ENCODE measurements around the gene TNS1. TPM values are rescaled to one million over a fixed set of nuclear protein-coding genes. Genes with fewer than 3 reads are reported as not detected.
A peak's percentile ranks its signal among the peaks of the same experiment; 100 is the strongest.

Gene TNS1
- polyA plus RNA-seq, 4 donors, result 57.5 to 82.9 (median 63.6) TPM

DNA sequence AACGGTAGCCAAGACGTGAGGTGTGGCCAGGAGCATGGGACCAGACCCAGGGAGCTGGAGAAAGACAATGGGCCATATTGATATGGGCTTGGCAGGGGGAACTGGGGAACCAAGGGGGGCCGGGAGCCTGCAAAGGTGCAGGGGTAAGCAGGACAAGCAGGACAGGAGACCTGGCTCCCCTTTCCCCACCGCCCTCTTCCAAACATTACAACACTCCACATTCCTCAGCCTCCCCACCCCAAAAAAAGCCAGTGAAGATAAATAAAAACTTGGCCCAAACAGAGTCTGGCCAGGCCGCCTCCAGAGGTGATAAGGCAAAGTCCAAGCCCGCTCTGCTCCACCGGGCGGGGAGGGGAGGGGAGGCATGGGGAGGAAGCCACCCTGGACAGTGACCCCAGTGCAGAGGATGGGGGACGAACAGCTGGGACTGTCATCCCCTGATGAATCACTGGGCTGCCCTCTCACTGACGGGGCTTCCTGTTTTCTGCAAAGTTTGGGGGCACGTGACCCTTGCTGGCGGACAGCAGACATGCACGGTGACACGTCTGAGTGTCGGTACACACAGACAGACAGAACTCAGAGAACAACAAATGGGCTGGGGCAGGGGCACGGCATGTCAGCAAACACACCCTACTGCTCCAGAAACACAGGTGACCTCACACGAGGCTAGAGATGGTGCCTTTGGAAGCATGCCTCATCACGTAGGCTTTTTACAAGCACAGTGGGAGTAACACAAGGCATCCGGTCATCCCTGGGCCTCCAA lies 100.2 kb downstream of the TNS1 start:
- peak in 1 of 4 donors; percentile 59 for DNase-seq (ENCODE audit: low read depth in 4 of 4, low spot score in 3 of 4)

GRCh38 chr2:217901835-217902378 lies 100.9 kb downstream of the TNS1 start:
- no peak for DNase-seq (ENCODE audit: low read depth in 4 of 4, low spot score in 3 of 4)

GRCh38 chr2:217901400-217901799 lies 101.4 kb downstream of the TNS1 start:
- DNase-seq (ENCODE audit: low read depth in 4 of 4, low spot score in 3 of 4), result no peak

GRCh38 chr2:217900780-217901360 lies 101.9 kb downstream of the TNS1 start:
- no peak for DNase-seq (ENCODE audit: low read depth in 4 of 4, low spot score in 3 of 4)

DNA sequence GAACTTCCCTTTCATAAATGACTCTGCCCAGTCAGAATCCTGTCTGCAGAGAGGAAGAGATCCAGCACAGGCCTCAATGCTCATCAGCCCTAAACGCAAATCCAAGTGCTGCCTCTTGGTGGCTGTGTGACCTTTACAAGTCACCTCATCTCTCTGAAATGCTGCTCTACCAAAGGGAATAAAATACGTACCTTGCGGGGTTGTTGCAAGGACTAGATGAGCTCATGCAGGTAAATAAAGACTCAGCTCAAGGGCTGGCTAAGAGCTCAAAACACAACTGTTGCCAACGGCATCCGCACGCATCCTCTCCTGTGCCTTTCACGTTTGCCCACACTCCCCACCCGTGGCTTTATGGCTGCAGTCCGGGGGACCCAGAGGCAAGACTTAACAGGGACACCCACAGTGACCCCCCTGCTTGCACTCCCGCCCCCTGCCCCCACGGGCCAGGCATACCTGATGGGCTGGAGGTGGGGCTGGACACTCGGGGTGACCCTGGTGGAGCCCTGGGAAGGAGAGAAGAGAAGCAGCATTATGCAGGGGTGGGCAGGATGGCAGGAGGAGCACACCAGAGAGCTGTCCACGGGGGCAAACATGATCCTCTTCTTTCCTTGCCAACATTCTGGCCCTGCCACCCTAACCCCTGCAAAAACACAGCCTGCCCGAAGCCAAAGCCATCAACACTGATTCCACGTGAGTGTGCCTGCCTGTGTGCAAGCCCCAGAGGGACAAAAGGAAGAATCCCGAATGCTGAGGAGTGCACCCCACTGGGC lies 102.6 kb downstream of the TNS1 start:
- no peak for DNase-seq (ENCODE audit: low read depth in 4 of 4, low spot score in 3 of 4)

GRCh38 chr2:217899231-217900009 lies 103.4 kb downstream of the TNS1 start:
- DNase-seq (ENCODE audit: low read depth in 4 of 4, low spot score in 3 of 4), result no peak

DNA sequence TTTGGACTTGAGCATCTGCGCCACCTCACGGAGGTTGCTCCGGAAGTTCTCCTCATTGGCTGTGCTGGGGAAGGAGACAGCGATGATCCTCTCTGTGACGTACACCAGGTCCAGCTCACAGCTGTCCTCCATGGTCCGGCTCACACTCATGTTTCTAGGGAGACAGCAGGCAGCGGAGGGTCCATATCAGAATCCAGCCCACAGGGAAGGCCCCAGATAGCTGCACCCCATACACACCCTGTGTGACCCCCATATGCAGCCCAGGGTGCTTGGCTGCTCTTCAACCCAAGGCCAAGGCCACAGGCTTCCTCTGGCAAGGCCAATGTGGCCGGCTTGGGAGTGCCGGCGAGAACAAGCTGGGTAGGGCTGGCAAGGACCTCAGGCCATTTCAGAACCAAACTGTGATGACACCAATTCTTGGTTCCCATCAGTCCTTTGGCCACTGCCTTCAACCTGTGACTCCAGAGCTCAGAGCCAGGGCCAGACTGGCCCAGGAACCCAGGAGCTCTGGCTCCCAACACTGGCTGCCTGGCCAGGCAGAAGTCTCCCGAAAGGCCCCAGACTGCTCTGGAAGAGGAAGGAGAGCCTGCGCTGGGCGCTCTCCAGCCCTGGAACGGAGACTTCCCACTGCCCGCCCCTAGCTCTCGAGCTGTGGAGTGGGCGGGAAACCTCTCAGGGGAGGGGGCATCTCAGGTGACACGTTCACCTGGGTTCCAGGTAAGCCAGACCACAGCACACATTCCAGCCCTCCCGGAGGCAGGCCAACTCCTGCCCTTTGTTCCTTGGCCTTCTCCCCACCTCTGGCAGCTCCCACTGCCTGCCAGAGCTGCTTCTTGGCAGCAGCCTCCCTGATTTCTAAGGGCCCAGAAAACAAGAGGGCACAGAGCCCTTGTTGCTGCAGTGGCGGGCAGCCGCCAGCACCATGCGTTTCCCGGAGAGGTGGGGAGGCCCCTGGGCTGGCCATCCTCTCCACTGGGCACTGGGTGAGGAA lies 104.7 kb downstream of the TNS1 start:
- no peak for DNase-seq (ENCODE audit: low read depth in 4 of 4, low spot score in 3 of 4)

DNA sequence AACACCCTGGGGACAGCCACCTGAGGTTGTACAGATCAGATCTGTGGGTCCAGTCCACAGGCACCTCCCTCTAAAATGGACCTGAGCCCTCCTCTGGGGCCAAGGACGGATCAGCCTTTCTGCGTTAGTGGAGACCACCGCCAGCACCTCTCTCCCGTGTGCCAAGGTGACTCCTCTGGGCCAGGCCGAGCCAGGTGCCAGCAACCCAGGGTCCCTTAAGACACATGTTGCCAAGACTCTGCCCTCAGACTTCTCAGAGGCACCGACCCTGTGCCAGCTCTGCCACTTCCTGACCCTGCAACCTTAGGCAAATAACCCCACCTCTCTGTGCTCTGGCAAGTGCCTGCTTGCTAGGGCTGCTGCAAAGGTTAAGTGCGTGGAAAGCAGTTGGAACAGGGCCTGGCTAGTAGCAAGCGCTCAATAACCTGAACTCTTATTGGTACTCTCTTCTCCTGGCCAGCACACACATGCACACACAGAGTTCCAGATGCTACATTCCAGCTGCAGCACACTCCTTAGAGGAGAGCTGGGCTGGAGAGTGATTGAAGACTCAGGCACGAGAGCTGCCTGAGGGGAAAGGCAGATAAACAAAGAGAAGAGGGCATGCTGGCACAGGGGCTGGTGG lies 105.6 kb downstream of the TNS1 start:
- no peak for DNase-seq (ENCODE audit: low read depth in 4 of 4, low spot score in 3 of 4)

DNA sequence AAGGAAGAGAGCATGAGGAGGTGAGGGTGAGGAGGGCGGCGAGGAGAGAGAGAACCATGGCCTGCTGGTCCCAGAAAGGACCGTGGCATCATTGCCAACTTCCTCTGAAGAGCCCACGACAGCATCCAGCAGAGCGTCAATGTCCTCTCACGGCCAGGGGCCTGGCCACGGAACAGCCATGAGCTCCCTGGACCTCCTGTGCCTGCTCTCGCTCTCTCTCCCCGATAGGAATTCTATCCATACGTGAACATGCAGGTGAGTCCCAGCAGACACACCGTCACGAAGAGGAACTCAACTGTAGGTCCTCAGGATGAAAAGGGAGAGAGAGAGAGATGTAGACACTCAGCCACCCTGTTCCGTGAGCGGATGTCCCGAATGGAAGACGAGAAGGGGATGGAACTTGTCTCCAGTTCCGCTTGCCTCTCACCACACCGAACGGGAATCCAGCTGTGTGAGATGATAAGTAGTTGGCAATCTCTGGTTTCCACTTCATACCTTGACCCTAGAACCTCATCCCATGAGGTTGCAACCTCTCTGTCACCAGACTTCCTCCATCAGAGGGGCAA lies 107.6 kb downstream of the TNS1 start:
- DNase-seq (ENCODE audit: low read depth in 4 of 4, low spot score in 3 of 4), result no peak

DNA sequence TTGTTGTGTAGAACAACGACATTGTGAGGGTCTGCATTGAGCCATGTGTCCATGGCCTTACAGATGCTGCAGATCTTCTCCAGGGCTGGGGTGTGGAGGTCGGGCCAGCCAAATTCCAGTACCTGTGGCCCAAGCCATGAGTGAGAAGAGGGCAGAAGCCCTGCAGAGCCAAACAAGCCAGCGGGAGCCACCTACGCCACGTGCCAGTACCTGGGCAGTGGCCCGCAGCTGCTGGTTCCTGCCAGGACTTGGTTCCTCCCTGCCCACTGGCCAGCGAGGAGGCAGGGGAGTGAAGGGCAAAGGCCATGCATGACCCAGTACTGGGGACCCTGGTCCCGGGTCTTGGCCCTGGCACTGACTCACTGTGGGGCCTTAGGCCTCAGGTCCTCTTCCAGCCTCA lies 109.4 kb downstream of the TNS1 start:
- no peak for DNase-seq (ENCODE audit: low read depth in 4 of 4, low spot score in 3 of 4)

GRCh38 chr2:217892560-217892959 lies 110.2 kb downstream of the TNS1 start:
- DNase-seq (ENCODE audit: low read depth in 4 of 4, low spot score in 3 of 4), result no peak

GRCh38 chr2:217890445-217890844 lies 112.3 kb downstream of the TNS1 start:
- DNase-seq (ENCODE audit: low read depth in 4 of 4, low spot score in 3 of 4), result no peak

- DNase-seq (ENCODE audit: low read depth in 4 of 4, low spot score in 3 of 4), result no peak
Observed at GRCh38 chr2:217889656-217890055, 113.1 kb downstream of the TNS1 start.

DNA sequence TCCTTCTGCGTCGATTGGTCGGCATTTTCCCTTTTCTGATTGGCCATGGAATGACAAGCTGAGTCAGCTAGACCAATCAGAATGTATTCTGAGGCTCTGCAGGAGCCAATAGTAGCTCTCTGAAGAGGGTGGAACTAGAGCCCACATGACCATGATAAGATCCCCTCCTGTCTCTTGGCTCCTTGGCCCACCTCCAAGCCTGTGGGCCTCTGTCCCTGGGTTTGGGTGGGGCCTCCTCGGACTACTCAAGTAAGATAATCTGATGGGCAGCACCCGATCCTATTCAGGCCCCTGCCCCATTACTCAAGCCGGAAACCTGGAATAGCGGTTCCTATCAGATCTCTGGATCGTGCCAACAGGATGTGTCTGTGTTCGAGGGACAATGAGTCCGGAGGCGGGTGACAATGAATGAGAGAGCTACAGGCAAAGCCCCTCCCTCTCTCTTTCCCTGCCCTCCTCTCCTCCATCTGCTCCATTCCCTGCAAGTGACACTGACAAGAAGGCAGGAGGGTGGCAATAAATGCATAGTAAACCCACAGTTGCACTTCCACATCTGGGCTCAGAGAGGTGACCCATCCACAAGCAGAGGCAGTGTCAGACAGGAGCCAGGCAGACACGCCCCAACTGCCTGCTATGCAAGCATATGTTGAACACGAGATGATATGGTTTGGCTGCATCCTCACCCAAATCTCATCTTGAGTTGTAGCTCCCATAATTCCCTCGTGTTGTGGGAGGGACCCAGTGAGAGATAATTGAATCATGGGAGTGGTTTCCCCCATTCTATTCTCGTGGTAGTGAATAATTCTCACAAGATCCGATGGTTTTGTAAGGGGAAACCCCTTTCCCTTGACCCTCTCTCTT lies 114.7 kb downstream of the TNS1 start:
- DNase-seq (ENCODE audit: low read depth in 4 of 4, low spot score in 3 of 4), result no peak

DNA sequence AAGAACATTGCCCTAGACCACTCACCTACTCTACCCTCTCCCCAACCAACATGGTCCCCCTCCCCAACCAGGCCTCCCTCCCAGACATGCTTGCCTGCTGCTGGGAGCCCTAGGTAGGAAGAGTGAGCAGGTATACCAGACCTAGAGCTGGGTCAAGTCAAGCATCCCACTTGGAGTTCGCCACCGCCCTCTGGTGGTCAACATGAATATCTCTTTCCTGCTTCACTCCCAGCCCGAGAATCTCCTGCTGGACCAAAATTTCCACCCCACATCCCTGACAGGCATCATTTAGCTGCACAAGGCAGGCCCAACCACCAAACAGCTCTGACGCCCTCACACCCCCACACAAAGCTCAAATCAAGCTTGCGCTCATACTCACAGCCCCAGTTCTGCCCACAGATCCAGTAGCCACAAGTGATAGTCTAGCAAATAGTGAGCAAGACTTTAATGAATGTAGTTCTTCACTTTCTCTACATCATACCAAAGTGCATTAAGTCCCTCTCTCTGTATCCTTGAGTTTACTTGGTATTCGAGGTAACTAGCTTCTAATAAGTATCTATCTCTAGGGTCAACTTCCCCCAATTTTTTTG lies 116.0 kb downstream of the TNS1 start:
- peak in 1 of 4 donors; percentile 56 for DNase-seq (ENCODE audit: low read depth in 4 of 4, low spot score in 3 of 4)

- no peak for DNase-seq (ENCODE audit: low read depth in 4 of 4, low spot score in 3 of 4)
Observed at GRCh38 chr2:217886091-217886490, 116.7 kb downstream of the TNS1 start.

DNA sequence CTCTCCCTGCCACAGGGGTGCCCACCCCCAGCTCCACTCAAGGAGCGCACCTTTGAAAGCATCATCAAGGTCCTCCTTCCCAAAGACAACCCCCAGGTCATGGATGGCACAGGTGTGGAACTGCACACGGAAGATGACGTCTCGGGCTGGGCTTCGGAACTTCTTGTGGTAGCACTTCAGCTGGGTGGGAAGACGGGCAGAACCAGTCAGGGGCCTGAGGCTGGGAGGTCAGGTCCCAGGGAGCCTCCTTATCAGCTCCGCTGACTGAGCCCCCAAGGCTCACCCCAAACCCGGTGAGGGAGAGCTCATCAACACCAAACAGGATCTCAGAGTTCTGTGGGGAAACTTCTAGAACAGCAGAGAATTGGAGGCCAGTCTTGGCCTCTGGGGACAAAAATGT lies 117.8 kb downstream of the TNS1 start:
- no peak for DNase-seq (ENCODE audit: low read depth in 4 of 4, low spot score in 3 of 4)
